NCI-H748 (cell line): Measurements from ENCODE around the gene MCOLN1.

Experiments
- DNase-seq: peaks from one replicate; lab custom pipeline; 2025; ENCODE audit not compliant: unreplicated experiment; lab: John Stamatoyannopoulos, UW

MCOLN1 gene

DNA sequence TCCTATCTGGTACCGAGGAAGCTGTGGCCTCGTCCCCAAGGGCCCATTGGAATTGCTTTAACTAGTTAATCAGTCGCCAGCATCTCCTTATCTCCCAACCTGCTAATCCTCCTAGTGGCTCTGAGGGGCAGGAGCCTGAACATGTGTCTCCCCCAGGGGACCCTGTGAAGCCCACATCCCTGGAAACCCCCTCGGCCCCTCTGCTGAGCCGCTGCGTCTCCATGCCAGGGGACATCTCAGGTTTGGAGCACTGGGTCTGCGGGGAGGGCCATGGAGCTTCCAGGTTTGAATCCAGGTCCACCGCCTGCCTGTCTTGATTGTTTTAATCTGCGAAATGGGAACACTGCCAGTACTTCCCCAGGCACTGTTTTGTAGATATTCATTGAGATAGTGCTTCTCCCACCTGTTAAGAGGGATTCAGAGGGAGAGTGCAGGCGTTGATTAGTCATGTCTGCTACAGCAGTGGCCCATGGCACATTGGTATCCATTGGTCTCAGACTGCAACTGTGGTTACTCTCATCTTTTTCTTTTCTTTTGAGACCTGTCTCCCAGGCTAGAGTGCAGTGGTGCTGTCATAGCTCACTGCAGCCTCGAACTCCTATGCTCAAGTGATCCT lies 19.5 kb downstream of the MCOLN1 start:
- DNase-seq, result no peak

DNA sequence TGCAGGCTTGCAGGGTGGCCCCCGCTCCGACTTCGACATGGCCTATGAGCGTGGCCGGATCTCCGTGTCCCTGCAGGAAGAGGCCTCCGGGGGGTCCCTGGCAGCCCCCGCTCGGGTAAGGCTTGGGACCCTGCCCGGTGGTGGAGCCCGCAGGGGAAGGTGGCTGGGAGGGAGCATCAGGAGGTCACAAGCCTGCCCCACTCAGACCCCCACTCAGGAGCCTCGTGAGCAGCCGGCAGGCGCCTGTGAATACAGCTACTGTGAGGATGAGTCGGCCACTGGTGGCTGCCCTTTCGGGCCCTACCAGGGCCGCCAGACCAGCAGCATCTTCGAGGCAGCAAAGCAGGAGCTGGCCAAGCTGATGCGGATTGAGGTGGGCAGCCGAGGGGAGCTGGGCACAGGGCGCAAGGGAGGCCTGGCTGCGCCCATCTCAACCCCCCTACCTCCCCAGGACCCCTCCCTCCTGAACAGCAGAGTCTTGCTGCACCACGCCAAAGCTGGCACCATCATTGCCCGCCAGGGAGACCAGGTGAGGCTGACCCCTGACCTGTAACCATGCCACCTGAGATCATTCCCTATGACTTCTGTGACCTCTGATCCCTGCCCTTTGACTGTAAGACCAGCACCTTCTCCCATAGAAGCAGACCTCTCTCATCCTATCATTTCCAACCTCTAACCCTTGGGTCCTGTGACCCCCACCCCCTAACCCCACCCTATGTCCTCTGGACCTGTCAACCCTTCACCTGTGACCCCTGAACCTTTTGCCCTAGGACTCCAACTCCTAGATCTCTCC lies 20.3 kb downstream of the MCOLN1 start:
- no peak for DNase-seq

DNA sequence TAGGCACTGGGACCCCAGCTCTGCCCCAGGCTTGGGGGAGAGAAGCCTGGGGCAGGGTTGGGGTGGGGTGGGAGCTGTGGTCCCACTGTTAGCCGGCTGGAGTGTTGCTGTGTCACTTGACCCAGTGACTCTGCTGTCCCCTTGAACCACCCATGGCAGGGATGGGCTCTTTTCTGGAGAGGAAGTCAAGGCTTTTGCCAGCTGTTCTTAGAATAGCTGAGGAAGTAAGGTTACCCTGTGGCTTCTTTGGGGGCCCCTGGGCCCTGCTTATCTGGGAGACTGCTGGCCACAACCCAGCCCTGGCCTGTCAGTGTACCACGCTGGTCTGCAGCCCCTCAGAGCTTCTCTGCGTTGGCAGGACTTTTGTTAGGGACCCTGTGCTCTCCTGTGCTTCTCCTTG lies 22.2 kb downstream of the MCOLN1 start:
- no peak for DNase-seq

DNA sequence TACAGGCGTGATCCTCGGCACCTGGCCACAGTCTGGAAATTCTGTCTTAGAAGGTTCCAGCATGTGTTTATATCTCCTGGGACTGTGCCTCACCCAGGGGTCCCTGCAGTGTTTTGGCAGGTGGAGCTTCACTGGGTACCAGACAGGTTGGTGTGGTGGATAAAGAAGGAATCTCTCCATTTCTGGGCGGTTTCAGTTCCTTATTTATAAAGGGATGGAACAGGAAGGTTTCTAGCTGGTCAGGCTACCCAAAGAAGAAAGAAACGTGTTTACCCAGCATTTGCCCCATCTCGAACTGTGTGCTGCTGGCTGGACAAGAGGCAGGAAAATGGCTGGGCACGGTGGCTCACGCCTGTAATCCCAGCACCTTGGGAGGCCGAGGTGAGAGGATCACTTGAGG lies 22.9 kb downstream of the MCOLN1 start:
- DNase-seq, result no peak

DNA sequence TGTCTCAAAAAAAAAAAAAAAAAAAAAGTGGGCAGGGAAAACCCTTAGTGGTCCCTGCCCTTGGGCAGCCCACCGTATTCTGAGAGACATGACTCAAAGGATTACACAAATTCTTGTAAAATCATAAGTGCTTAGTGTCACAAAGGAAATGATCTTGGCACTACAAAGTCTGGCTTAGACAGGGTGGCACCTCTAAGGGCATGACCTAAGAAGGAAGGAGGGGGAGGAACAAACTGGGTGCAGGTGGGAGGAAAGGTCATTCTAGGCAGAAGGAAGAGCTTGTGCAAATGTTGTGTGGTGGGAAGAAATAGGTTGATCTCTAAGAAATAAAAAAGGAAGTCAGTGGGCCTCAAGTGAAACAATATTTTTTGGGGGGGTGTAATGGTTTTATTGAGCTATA lies 23.5 kb downstream of the MCOLN1 start:
- no peak for DNase-seq

DNA sequence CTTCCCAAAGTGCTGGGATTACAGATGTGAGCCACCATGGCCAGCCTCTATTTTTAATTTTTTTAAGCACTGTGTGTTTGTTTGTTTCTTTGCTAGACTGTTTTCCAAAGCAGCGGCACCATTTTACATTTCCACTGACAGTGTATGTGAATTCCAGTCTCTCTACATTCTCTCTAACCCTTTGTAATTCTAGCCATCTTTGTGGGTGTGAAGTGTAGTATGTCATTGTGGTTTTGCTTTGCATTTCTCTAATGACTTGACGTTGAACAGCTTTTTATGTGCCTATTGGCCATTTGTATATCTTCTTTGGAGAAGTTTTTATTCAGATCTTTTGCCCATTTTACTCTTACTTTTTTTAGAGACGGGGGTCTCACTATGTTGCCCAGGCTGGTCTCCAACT lies 24.7 kb downstream of the MCOLN1 start:
- no peak for DNase-seq

DNA sequence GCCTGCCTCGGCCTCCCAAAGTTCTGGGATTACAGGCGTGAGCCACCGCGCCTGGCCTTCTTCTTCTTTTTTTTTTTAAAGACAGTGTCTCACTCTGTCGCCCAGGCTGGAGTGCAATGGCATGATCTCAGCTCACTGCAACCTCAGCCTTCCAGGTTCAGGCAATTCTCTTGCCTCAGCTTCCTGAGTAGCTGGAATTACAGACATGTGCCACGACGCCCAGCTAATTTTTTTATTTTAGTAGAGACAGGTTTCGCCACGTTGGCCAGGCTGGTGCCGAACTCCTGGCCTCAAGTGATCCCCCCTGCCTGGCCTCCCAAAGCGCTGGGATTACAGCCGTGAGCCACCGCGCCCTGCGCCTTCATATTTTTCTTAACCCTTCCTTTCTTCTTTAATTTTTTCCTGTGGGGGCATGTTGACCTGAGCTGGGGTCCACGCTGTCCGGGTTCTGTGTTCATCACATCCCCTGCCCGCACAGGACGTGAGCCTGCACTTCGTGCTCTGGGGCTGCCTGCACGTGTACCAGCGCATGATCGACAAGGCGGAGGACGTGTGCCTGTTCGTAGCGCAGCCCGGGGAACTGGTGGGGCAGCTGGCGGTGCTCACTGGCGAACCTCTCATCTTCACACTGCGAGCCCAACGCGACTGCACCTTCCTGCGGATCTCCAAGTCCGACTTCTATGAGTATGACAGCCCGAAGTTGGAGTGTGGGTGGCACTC lies 27.2 kb downstream of the MCOLN1 start:
- no peak for DNase-seq

DNA sequence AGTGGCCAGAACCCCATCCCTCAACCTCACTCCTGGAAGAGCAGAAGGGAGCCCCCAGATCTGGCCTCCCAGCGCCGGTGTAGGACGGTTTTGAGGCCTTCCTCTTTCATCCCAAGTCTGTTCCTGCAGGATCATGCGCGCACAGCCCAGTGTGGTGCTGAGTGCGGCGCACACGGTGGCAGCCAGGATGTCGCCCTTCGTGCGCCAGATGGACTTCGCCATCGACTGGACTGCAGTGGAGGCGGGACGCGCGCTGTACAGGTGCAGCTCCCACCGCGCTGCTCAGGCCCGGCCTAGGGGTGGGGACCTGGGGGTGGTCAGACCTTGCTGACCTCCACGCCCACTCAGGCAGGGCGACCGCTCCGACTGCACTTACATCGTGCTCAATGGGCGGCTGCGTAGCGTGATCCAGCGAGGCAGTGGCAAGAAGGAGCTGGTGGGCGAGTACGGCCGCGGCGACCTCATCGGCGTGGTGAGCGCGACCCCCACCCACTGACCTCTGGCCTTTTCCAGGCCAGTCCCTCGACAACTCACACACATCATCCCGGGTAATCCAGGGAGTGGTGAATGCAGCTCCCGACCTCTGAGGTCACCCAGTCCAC lies 27.8 kb downstream of the MCOLN1 start:
- DNase-seq, result no peak

DNA sequence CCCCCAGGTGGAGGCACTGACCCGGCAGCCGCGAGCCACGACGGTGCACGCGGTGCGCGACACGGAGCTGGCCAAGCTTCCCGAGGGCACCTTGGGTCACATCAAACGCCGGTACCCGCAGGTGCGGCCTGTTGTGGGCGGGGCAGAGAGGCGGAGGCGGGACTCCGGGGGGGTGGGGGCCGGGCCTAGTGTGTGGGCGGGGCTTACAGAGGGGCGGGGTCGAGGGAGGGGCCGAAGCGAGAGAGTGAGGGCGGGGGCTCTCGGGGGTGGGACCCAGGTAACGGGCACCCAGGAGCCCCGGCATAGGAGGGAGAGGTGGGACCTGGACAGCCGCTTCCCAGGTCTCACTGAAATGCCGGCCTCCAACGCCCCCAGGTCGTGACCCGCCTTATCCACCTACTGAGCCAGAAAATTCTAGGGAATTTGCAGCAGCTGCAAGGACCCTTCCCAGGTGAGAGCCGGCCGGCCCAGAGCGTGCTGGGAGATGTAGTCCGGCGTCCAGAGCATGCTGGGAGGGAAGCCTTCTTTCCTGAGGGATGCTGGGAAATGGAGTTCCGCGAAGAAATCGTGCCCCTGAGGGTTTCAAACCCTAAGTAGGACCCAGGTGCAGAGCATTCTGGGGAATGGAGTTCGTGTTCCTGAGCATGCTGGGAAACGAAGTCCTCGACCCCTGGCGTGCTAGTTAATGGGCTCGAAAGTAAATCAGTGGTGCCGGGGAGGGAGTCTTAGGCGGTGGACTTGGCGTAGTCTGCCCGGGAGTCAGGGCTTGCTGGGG lies 28.8 kb downstream of the MCOLN1 start:
- peak; percentile 19 for DNase-seq

DNA sequence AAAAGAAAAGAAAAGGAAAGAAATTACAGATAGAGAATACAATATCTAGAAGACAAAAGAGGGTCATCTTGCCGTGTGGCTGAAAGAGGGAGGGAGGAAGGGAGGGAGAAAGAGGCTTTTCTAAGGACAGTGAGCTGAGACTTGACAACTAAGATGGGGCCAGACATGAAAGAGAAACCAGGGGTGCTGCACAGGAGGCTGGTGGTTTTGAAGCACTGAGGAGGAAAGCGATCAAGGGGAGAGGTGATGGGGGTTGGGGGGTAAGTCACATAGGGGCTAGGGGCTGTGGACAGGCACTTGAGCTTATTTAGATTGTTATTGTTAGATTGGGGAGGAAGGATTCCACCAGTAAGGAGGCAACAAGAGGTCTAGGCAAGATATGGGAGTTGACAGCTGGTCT lies 30.4 kb downstream of the MCOLN1 start:
- no peak for DNase-seq

DNA sequence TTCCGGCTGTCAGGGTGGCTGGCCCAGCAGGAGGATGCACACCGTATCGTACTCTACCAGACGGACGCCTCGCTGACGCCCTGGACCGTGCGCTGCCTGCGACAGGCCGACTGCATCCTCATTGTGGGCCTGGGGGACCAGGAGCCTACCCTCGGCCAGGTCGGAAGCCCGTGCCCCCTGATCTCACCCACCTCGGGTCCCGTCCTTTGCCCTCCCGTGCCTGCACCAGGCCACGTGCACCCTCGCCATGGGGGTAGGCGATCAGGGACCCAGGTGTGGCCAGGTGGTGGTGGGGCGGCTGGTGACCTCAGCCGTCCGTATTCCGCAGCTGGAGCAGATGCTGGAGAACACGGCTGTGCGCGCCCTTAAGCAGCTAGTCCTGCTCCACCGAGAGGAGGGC lies 32.1 kb downstream of the MCOLN1 start:
- no peak for DNase-seq

DNA sequence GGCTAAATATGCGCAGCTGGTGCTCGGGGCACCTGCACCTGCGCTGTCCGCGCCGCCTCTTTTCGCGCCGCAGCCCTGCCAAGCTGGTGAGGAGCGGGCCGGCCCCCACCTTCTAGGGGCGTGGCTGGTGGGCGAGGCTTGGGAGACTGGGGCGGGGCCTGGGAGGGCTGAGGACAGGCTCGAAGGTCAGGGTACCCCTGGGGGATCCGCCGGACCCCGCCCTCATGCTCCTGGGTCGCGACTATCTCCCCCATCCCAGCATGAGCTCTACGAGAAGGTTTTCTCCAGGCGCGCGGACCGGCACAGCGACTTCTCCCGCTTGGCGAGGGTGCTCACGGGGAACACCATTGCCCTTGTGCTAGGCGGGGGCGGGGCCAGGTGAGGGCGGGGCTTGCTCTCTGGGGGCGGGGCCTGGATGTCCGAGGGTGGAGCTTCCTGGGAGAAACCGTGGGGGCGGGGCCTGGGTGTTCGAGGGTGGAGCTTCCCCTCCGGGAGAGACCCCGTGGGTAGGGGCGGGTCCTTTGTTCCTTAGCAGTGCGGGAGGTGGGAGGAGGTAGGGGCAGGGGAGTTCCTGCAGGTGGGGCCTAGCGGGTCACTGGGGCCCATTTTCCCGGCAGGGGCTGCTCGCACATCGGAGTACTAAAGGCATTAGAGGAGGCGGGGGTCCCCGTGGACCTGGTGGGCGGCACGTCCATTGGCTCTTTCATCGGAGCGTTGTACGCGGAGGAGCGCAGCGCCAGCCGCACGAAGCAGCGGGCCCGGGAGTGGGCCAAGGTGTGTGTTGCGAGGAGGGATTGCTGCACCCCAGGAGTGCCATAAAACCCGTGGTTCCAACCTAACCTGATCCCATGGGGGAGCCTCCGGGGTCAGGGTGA lies 32.8 kb downstream of the MCOLN1 start:
- DNase-seq, result no peak

DNA sequence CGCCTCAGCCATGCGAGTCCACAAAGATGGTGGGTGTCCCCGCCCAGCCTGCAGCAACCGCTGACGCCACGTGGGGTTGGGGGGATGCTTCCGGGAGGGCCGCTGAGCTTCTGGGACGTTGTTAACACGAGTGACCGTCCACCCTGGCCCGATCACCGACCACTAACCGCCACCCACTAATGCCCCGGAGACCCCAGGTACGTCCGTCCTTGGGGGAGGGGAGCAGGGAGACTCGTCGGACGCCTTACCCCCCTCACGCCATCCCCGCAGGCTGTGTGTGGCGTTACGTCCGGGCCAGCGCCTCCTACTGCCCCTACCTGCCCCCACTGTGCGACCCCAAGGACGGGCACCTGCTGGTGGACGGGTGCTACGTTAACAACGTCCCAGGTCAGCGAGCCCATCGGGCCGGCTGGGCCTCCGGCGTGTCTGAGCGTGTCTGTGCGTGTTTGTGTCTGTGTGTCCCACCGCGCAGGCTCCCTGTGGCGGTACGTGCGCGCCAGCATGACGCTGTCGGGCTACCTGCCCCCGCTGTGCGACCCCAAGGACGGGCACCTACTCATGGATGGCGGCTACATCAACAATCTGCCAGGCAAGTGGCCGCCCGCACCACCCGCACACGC lies 34.4 kb downstream of the MCOLN1 start:
- no peak for DNase-seq

DNA sequence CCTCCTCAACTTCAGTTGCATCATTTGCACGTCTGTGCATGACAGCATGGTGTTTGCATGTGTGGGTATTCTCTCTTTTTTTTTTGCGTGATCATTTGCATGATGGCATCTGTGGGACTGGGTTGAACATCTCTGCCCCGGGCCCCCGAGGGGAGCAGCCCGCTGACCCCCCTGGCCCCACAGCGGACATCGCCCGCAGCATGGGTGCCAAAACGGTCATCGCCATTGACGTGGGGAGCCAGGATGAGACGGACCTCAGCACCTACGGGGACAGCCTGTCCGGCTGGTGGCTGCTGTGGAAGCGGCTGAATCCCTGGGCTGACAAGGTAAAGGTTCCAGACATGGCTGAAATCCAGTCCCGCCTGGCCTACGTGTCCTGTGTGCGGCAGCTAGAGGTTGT lies 36.2 kb downstream of the MCOLN1 start:
- no peak for DNase-seq

DNA sequence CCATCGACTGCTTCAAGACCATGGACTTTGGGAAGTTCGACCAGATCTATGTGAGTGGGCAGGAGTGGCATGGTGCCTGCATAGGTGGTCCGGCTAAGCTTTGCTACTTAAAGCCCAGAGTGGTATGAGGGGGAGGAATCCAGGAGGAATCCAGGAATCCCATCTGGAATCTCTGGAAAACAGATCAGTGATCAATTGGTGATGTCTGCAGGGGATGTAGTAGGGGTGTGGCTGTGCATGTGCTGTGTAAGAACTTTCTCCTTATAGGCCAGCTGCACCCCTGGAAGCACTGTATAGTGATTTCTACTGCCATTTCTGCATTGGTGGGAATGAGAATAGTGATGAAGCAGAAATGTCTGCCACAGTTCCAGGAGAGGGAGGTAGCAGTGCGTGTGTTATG lies 36.7 kb downstream of the MCOLN1 start:
- DNase-seq, result no peak

DNA sequence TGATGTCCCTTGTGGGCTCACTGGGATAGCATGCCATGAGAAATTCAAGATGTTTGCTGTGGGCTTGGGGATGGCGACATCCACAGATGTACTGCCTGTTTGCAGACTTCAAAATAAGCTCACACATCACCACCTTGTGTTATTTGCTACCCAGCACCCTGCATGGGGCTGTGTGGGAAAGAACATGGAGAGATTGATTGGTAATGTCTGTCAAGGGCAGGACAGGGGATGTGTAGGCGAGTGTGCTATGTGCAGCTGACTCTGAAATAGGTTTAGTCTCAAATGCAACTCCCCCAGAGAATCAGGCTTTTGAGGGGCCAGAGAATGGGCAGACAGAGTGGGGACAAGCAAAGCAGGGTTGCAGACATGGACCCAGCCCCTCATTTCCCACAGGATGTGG lies 37.8 kb downstream of the MCOLN1 start:
- no peak for DNase-seq

DNA sequence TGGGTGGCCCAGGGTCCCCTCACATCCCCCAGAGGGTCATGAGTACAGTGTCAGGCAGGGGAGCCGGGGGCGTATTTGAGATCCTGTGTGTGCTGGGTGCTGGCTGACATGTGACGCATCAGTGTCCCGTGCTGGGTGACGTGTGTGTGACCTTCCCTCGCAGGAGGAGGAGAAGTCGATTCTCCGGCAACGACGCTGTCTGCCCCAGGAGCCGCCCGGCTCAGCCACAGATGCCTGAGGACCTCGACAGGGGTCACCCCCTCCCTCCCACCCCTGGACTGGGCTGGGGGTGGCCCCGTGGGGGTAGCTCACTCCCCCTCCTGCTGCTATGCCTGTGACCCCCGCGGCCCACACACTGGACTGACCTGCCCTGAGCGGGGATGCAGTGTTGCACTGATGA lies 38.9 kb downstream of the MCOLN1 start:
- no peak for DNase-seq

DNA sequence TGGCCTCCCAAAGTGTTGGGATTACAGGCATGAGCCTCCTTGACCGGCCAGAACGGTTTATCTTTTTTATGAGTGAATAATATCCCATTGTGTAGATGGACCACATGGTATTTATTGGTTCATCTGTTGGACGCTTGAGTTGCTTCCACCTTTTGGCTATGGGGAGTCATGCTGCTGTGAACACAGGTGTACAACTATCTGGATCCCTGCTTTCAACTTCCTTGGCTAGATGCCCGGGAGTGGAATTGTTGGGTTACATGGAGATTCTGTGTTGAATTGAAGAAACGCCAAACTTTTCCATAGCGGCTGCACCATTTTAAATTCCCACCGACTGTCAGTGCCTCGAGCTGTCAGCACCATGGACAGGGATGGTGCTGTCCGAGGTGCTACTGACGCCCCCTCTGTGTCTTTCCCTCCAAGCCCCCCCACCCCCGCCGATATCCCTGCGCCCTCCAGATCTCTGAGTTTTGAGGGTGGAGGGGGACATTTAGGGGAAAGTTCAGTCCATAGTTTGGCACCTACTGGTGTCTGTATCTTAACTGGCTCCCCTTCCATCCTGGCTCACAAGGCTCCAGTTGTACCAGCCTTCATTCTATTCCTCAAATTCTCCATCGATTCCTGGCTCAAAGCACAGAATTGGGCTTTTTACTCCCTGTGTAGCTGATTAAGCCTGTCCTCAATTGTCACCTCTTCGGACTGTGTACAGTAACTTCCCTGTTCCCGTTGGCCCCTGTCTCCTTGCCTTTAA lies 40.4 kb downstream of the MCOLN1 start:
- DNase-seq, result no peak

DNA sequence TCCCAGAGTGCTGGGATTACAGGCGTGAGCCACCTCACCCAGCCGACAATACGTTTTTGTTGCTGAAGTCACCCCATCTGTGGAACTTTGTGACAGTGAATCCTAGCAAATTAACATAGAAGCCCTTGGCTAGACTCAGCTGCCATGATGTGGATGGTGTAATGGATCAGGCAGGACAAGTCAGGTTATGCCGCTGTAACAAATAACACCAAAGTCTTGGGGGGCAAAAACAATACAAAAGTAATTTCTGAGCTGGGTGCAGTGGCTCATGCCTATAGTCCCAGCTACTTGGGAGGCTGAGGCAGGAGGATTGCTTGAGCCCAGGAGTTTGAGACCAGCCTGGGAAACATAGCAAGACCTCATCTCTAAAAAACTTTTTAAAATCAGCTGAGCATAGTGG lies 42.4 kb downstream of the MCOLN1 start:
- DNase-seq, result no peak
